HG03520 (cell line): ENCODE results near the gene C1orf35.

Experiments used
- ATAC-seq: cut with Tn5 transposase; IDR thresholded peaks from one replicate; pipeline ENCODE4 v1.9.1; 2021; ENCODE audit warnings: mild to moderate bottlenecking, moderate library complexity; ENCODE audit not compliant: unreplicated experiment

Gene C1orf35

GRCh38 chr1:228102791-228103620 lies at the start of gene C1orf35:
Gene C1orf35 (minus strand): TSS chr1:228103325. CDS start chr1:228103227, 98 bp downstream.
- ATAC-seq = peak; percentile 58

DNA sequence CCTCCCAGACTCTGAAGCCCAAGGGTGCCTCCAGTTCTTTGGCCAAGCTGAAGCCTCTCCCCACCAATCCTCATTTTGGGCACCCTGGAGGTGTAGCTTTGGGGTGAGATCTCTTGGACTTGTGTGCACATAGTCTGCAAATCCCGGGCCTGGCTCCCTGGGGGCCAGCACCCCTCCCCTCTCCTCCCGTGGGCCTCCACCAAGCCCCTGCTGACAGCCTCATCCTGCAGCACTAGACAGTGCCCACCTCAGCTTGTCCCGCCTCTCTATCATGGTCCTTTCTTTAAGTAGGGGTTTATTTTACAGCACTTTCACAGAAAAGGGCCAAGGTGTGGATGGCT lies 49.8 kb upstream of the C1orf35 start:
- ATAC-seq = no peak

DNA sequence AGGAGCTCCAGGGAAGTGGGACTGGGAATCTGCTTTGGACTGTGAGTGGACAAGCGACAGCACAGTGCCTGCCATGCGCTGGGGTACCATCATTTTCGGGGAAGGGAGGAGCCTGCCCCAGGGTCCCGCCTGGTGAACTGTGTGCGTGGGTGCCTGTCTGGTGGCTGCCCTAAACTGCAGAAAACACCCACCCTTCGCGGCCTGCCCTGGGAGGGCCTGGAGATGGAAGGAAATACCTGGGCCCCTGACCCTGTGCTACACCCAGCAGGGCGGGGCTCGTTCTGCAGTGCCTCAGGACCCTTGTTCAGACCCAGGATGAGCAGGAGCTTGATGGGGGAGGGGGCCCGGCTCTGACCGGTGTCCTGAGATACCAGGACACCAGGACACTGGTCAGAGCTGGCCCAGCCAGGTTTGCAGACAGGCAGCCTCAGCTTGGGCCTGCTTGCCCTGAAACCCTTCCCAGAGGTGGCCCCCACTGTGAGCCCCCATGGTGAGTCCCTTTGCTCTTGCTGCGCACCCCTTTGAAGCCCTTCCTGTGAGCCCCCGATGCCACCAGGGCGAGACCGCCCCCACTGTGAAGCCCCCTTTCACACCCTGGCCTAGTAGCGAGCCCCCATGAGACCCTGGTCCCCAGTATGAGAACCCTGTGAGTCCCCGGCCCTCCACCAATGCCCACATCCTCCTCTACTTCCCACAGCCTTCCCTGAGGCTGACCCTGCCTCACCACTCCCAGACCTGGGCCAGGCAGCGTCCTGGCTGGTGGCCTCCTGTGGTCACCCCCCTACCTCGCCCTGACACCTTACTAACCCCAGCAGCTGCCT lies 49.2 kb upstream of the C1orf35 start:
- ATAC-seq = no peak

- no peak for ATAC-seq
These were observed 48.2 kb upstream of the C1orf35 start for GRCh38 chr1:228151180-228151925.

DNA sequence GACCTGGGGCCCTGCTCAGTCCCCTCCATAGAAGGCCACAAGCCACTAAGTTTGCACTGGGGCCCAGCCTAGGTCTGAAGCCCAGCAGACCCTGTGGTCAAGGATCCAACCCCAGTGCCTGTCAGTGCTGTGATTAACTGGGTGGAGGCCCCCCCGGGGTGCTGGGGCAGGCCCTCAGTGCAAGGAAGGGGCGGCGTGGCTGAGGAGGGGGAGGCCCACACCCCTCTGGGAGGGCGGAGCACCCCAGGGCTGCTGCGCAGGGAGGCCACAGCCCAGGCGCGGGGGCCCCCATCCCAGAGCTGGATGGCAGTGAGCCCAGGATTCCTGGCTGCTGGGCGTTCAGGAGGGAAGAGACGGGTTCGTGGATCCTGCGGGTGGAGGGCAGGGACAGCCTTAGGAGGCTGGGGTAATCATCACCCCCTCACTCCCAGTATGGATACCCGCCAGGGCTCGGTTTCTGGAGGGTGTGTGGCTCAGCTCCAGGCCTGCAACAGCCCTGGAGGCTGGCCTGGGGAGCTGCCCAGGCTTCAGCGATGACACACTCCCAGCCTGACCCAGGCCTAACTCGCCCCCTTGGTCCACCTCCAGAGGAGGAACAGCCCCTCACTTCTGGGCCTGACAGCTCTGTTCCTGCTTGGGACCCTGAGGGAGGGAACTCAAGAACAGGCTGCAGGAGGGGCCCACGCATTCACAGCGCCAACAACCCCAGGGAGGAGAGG lies 47.5 kb upstream of the C1orf35 start:
- ATAC-seq = no peak

DNA sequence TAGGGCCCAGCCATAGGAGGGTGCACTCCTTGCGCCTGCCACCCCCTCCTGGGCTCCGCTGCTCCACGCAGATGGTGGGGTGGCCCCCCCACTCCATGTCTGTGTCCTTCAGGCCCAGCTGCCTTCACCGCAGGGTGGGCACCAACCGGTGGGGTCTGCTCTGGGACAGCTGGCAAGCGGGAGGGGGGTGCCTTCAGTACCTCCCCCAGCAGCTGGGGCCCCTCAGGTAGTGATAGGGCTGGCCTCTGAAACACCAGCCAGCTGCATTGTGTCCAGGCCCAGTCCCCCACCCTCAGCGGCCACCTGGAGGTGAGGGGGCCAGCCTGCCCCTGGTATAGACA lies 47.0 kb upstream of the C1orf35 start:
- no peak for ATAC-seq

DNA sequence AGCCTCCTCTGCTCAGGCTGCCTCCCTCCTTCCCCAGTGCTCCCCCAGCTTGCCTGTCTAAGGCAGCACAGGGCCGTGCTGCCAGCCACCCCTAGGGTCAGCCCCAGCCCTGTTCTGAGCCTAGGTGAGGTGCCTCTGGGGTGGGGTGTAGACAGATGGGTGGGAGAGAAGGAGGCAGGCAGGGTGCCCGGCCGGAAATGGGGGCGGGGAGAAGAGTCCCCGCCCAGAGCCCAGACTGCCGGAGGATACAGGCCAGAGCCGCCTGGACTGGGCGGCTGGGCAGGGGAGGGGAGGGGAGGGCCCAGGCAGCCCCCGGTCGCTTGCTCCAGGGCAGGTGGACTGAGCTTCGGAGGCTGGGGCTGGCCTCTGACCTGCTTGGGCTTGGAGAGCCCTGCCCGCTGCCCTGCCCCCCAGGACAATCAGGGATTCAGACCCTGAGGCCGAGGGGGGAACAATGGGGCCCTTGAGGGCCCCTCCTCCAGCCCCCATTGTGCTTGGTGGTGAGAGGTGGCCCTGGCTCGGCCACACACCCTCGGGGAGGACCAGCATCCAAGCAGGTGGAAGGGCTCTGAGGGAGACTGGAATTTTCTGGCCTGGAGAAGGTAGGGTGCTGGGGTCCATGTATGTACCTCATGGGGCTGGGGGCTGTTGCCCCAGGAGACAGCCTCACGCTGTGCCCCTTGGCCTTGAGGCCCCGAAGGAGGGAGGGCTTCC lies 46.4 kb upstream of the C1orf35 start, which contains the start of gene GJC2:
Gene GJC2 (plus strand): TSS at position 525 of the 714 bp plus-strand sequence. CDS start 7,829 bp downstream, outside the sequence.
- ATAC-seq = no peak

GRCh38 chr1:228148935-228149405 lies 45.8 kb upstream of the C1orf35 start:
- ATAC-seq = no peak

- no peak for ATAC-seq
These were observed 45.2 kb upstream of the C1orf35 start for GRCh38 chr1:228148196-228148861.

GRCh38 chr1:228147768-228148167 lies 44.6 kb upstream of the C1orf35 start:
- ATAC-seq = no peak

DNA sequence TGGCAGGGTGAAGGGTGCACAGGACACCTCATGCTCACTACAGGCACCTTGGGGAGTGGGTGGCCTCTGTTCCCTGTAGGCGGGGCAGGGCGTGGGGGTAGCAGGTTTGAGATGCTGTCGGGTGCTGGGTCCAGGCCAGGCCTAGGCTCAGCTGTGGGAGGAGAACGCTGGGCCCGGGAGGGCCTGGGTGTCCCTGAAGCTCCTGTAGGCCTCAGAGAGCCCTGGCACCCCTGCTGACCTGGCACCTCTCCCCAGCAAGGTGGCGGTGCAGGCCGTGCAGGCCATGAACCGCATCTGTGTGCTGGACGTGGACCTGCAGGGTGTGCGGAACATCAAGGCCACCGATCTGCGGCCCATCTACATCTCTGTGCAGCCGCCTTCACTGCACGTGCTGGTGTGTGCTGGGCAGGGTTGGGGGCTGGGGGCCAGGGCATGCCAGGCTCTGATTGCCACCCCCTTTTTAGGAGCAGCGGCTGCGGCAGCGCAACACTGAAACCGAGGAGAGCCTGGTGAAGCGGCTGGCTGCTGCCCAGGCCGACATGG lies 44.1 kb upstream of the C1orf35 start:
- no peak for ATAC-seq

DNA sequence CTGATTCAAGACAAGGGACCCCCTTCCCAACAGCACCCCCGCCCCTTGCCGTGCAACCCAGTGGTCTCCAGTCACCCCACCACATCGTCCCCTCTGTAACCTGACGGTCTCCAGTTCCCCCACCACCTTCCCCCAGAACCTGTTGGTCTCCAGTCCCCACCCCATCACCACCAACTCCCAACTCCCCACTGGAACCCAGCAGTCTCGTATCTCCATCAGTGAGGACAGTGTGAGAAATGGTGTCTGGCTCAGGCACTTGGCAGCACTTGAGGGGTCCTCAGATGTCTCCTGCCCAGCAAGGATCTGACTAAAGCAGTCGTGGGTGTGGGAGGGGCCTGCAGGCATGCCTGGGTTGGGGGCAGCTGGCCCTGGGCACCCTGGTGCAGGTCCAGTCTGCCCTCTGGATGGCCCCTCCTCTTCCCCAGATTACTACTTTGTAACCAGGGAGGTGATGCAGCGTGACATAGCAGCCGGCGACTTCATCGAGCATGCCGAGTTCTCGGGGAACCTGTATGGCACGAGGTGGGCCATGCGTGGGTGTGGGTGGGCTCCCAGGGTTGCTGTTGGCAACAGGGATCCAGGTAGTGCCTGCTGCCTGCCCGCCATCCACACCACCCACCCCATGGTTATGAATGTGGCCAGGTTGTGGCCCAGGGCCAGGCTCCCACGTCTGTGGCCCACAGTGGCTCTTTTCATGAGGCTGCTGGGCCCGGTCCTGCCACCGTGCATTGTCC lies 43.5 kb upstream of the C1orf35 start:
- ATAC-seq = no peak

- no peak for ATAC-seq
These were observed 42.6 kb upstream of the C1orf35 start for GRCh38 chr1:228145463-228146416.

DNA sequence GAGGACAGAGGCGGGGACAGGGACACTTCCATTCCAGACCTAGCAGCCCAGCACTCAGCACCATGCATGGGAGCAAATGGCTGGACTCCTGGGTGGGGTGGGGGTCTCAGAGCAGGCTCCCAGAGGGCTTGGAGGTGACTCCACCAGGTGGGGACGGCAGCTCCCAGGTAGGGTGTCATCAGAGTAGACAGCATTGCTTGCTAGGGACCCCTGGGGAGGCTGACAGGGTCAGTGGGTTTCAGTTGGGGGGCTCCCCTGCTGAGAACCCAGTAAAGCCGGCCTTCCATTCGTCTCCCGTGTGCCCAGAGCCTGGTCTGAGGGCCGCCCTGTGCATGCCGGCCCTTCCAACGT lies 41.8 kb upstream of the C1orf35 start:
- ATAC-seq = no peak

DNA sequence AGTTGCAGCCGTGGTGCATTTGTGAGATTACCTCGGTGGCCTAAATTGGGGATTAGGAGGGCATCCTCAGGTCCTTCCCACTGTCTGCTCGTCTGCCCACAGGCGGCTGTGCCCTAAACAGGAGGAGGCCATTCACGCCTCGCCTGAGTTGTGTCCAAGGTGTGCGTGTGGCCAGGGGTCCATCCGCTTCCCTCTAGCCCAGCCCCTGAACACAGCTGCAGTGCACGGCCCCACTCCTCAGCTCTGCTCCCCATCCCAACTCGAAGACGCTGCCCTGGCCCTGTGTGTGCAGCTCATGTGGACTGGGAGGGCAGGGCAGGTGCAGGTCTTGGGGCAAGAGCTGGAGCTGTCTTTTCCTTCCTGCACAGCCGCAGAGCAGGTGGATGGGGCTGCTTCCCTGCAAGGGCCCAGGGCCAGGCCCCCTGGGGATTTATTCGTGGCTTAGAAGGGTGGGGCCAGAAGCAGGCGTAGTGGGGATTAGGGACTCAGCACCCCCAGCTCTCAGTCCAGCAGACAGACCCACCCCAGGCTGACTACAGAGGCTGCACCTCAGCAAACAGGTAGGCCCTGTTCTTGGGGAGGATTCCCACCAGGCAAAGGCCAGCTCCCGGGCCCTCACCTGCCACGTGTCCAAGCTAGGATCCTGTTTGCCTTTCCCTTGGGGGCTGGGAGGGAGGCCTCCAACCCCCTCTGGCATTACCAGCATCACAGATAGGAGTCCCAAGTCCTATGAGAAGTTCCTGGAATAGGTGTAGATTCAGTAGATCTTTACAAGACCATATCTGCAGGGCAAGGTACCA lies 41.3 kb upstream of the C1orf35 start:
- ATAC-seq = no peak

GRCh38 chr1:228143480-228144192 lies 40.5 kb upstream of the C1orf35 start:
- no peak for ATAC-seq
